Left lung (tissue), 10 donors: ENCODE data around the gene SKAP2. TPM values are rescaled to one million over a fixed set of nuclear protein-coding genes. Genes with fewer than 3 reads are reported as not detected.

Experiments
- ATAC-seq: fragments of 200-7000 bp; cut with Tn5 transposase; one replicate; pipeline ENCODE4 v1.9.1; 2020; ENCODE audit warnings: moderate library complexity
- DNase-seq, 4 donors: peaks; one replicate each; pipeline ENCODE4 v3.0.0-alpha.2; 2013 to 2020
- H3K27ac ChIP-seq, 2 donors: fragments of 200-600 bp; sonication (generic) in 1 of 2; one replicate each; pipeline versions ENCODE4 v1.5.0 to v1.8.0; 2020 to 2021
- H3K27me3 ChIP-seq, 2 donors: fragments of 200-600 bp; sonication (generic) in 1 of 2; one replicate each; pipeline versions ENCODE4 v1.5.0 to v1.8.0; 2020 to 2021
- H3K36me3 ChIP-seq, 2 donors: fragments of 200-600 bp; sonication (generic) in 1 of 2; one replicate each; pipeline versions ENCODE4 v1.5.0 to v1.8.0; 2020 to 2021
- H3K4me1 ChIP-seq, 2 donors: fragments of 200-600 bp; one replicate each; pipeline ENCODE4 v1.8.0; 2021
- H3K4me3 ChIP-seq, 2 donors: fragments of 200-600 bp; sonication (generic) in 1 of 2; one replicate each; pipeline versions ENCODE4 v1.5.0 to v1.8.0; 2020 to 2021; ENCODE audit warnings: mild to moderate bottlenecking in 1 of 2
- H3K9me3 ChIP-seq, 2 donors: fragments of 200-600 bp; sonication (generic) in 1 of 2; one replicate each; pipeline versions ENCODE4 v1.5.0 to v1.8.0; 2020 to 2021
- intact Hi-C, 2 donors: fragments of 100-400 bp; cut with DNase I; formaldehyde crosslinking; loops; one replicate each; pipeline versions ENCODE4 v1.11.2 to v1.14.2; 2022
- polyA plus RNA-seq, 6 donors: library from polyadenylated mRNA; unstranded; fragments of 120-200 nt; gene quantifications; one replicate each; pipeline ENCODE4 v1.2.1, GENCODE V29; 2013; ENCODE audit not compliant: insufficient read length in 6 of 6
- total RNA-seq, 2 donors: library from RNA; stranded (reverse); fragmentation: NEBNext Ultra II Directional; extraction: Animal tissue kit (Norgen Biotek cat#: 25700); gene quantifications; one replicate each; pipeline ENCODE4 v1.2.1, GENCODE V29; 2021
- TF ChIP-seq, protein P1 (sequence below), 2 donors: fragments of 200-600 bp; sonication (generic) in 1 of 2; IDR thresholded peaks; one replicate each; pipeline versions ENCODE4 v1.5.0 to v1.8.0; 2021; ENCODE audit warnings: antibody characterized with exemption in 2 of 2
- donor health status: DM: no; HTN: yes; CAD: no.
- donor health status: DM: no; HTN: no; CAD: no.

The SKAP2 gene
- total and polyA plus RNA-seq, 8 donors: 43.5 to 61.0 (median 47.2) TPM

GRCh38 chr7:26698194-26698593, 166.2 kb downstream of the SKAP2 start:
- Histone ChIP-seq H3K9me3 (no peaks in the 10 kb centered on the region), H3K4me1 (no peaks in the 10 kb centered on the region), H3K4me3 (no peak overlapping the region), H3K27ac (no peak overlapping the region), H3K27me3 (no peaks in the 10 kb centered on the region), H3K36me3 (no peaks in the 10 kb centered on the region)
- ATAC-seq: no peak
- TF ChIP-seq, protein P1, sequence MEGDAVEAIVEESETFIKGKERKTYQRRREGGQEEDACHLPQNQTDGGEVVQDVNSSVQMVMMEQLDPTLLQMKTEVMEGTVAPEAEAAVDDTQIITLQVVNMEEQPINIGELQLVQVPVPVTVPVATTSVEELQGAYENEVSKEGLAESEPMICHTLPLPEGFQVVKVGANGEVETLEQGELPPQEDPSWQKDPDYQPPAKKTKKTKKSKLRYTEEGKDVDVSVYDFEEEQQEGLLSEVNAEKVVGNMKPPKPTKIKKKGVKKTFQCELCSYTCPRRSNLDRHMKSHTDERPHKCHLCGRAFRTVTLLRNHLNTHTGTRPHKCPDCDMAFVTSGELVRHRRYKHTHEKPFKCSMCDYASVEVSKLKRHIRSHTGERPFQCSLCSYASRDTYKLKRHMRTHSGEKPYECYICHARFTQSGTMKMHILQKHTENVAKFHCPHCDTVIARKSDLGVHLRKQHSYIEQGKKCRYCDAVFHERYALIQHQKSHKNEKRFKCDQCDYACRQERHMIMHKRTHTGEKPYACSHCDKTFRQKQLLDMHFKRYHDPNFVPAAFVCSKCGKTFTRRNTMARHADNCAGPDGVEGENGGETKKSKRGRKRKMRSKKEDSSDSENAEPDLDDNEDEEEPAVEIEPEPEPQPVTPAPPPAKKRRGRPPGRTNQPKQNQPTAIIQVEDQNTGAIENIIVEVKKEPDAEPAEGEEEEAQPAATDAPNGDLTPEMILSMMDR (IDR thresholded peaks at IDR 0.05): no peak
- intact Hi-C loops: no loop called here
- DNase-seq: no peak

GRCh38 chr7:26696978-26697377, 167.4 kb downstream of the SKAP2 start:
- intact Hi-C loops: no loop called here
- no peaks in the 10 kb centered on the region for H3K36me3 ChIP-seq
- TF ChIP-seq, protein P1 (IDR thresholded peaks at IDR 0.05): no peak
- no peak overlapping the region for H3K4me3 ChIP-seq
- no peaks in the 10 kb centered on the region for H3K27me3 ChIP-seq
- DNase-seq (no peak), ATAC-seq (no peak)
- H3K9me3 ChIP-seq: no peaks in the 10 kb centered on the region
- H3K4me1 ChIP-seq: no peaks in the 10 kb centered on the region
- H3K27ac ChIP-seq: no peak overlapping the region

- TF ChIP-seq, protein P1 (IDR thresholded peaks at IDR 0.05): no peak
- no peaks in the 10 kb centered on the region for H3K4me1 ChIP-seq
- no peak overlapping the region for H3K4me3 ChIP-seq
- no peak for DNase-seq
- no peaks in the 10 kb centered on the region for H3K36me3 ChIP-seq
- H3K27me3 ChIP-seq: no peaks in the 10 kb centered on the region
- intact Hi-C loops: no loop called here
- no peak overlapping the region for H3K27ac ChIP-seq
- no peak for ATAC-seq
- no peaks in the 10 kb centered on the region for H3K9me3 ChIP-seq
Observed at GRCh38 chr7:26696161-26696560, 168.2 kb downstream of the SKAP2 start.

DNA sequence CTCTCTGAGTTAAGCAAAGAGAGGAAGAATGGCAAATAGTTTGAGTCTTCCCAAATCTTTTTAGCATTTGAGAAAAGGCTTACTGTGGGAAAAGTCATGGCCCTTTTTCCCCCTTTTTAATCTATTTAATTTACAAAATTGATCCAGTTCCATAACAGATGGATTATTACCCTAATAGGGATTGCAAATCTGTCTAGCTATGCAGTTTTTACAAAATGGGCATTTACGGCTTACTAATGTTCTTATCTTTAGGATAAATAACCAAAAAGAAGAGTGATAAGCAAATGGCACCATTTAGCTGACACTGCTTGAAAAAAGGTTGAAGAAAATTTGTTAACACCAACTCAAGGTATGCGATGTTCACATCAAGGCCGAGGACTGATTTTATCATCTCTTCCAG, 169.7 kb downstream of the SKAP2 start:
- Histone ChIP-seq H3K9me3 (no peaks in the 10 kb centered on the region), H3K4me3 (no peak overlapping the region), H3K27me3 (no peaks in the 10 kb centered on the region), H3K36me3 (no peaks in the 10 kb centered on the region), H3K27ac (no peak overlapping the region), H3K4me1 (peaks cover 0 to 4% of the 10 kb centered on the region in 2 donors)
- intact Hi-C loops: no loop called here
- ATAC-seq (no peak), DNase-seq (no peak)
- TF ChIP-seq, protein P1 (IDR thresholded peaks at IDR 0.05): no peak

DNA sequence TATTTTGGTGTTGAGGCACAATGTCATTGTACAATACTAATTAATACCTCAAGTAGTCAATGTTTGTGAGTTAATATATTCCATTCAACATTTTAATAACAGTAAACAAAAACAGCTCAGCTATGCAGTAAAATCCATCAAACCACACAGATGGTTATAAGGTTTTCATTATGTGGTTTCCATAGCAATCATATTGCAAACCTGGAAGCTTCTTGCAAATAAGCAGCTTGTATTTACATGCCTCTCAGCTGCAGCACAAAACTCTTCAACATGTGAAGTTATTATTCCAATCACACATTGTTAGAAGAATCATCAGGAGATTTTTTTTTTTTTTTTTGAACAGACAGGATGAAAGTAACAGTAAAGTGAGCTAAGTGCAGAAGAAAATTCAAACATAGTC, 170.2 kb downstream of the SKAP2 start:
- H3K36me3 ChIP-seq: no peaks in the 10 kb centered on the region
- H3K27ac ChIP-seq: no peak overlapping the region
- no peak overlapping the region for H3K4me3 ChIP-seq
- no peaks in the 10 kb centered on the region for H3K9me3 ChIP-seq
- no peaks in the 10 kb centered on the region for H3K27me3 ChIP-seq
- H3K4me1 ChIP-seq: peaks cover 0 to 8% of the 10 kb centered on the region in 2 donors
- DNase-seq (no peak), ATAC-seq (no peak)
- TF ChIP-seq, protein P1 (IDR thresholded peaks at IDR 0.05): no peak
- intact Hi-C loops: no loop called here
